ENCODE measurements around the gene PUSL1.

Gene PUSL1

DNA sequence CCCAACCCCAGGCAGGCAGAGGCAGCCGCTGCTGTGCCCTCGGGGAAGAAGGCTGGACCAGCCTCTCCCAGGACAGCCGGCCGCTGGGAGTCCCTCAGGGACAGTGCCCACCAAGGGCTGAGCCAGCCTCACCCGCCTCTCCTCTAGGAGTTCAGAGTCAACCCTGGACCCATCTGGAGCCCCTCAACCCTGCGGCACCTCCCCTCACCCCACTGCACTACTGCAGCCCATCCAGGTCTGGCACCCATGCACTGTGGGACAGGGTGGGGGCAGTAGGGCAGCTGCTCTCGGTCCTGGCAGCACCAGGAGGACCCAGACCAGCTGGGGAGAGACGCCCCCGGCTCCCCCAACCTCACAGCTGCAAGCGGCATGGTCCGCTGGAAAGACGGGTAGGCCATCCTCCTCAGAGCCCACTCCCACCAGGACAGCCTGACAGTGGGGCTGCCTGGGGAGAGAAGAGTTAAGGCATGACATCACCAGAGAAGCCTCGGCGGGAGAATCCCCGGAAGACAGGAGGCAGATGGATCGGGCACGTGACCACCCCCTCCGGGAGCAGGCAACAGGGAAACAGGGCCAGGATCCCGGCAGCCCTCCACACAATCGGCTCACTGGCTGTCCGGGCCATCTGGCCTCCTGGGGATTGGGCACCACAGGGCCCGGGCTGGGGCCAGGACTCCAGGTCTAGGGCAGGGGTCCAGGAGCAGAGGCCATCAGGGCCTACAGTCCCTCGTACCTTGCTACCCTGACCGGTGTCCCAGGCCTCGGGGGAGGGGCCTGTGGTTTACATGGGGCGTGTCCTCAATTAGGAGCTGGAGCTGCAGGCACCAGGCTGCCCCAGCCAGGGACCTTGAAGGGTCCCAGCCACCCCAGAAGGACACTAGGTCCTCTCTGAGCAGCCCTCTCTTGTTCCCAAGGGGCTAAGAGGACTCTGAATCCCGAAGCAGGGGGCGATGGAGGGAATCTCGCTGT is 3.8 kb upstream of the PUSL1 start:
- peak overlapping the region; percentile 27 for H3K4me3 ChIP-seq (ENCODE audit: low read depth, low read length)
- H3K36me3 ChIP-seq (ENCODE audit: control insufficient read depth in 2 of 2, insufficient read depth in 1 of 2, low read length in 2 of 2) = peaks cover 0 to 12% of the 10 kb centered on the region in 2 experiments; a peak in 2 of 3 replicates
- ChIA-PET CTCF (interaction anchor here (0.6 to 0.8 kb wide), 3 partner anchors 15 to 321 kb away, joined by 3 to 4 read pairs (median 3); no protein-coding TSS in a partner anchor), POLR2A (interaction anchor here (0.6 to 1.4 kb wide), 3 partner anchors 13 to 28 kb away, joined by 3 to 7 read pairs (median 4); no protein-coding TSS in a partner anchor)
- no peaks in the 10 kb centered on the region for H3K9me3 ChIP-seq (ENCODE audit: control insufficient read depth, insufficient read depth, low read depth, low read length)
- H3K27ac ChIP-seq (ENCODE audit: extremely low read depth, low read depth, low read length) = peak overlapping the region; percentile 82
- peaks cover 20% of the 10 kb centered on the region for H3K4me1 ChIP-seq (ENCODE audit: control insufficient read depth, insufficient read depth, low read length)
- TF ChIP-seq ZNF501 (tag by site-specific recombination; IDR thresholded peaks at IDR 0.05) (0 out of 2 replicates have a peak, but pooled peaks have one; percentile 66), KLF16 (tag by site-specific recombination; IDR thresholded peaks at IDR 0.05) (peak; percentile 75; the same call in 1 of the 2 replicates), ZNF704 (tag by site-specific recombination; IDR thresholded peaks at IDR 0.05) (no peak), ZNF19 (tag by site-specific recombination; IDR thresholded peaks at IDR 0.05; ENCODE audit: low read depth) (no peak), BCL11B (tag by site-specific recombination; IDR thresholded peaks at IDR 0.05; ENCODE audit: low read depth) (peak; percentile 73), ZNF488 (tag by site-specific recombination; IDR thresholded peaks at IDR 0.05) (no peak), ZBTB20 (tag by site-specific recombination; IDR thresholded peaks at IDR 0.05) (peak; percentile 42; the same call in 1 of the 2 replicates), ZNF391 (tag by site-specific recombination; IDR thresholded peaks at IDR 0.05; ENCODE audit: borderline replicate concordance, low read depth) (peak; percentile 63; the same call in 1 of the 2 replicates), WT1 (tag by site-specific recombination; IDR thresholded peaks at IDR 0.05) (peak; percentile 30; the same call in 1 of the 2 replicates), GLI2 (tag by site-specific recombination; IDR thresholded peaks at IDR 0.05; ENCODE audit: borderline replicate concordance, low read depth) (no peak), ZNF311 (tag by site-specific recombination; IDR thresholded peaks at IDR 0.05; ENCODE audit: borderline replicate concordance) (no peak), ZNF214 (tag by site-specific recombination; IDR thresholded peaks at IDR 0.05; ENCODE audit: borderline replicate concordance) (no peak), MZF1 (tag by site-specific recombination; IDR thresholded peaks at IDR 0.05; ENCODE audit: borderline replicate concordance) (no peak), ZFP37 (tag by site-specific recombination; IDR thresholded peaks at IDR 0.05) (no peak), SP2 (tag by site-specific recombination; IDR thresholded peaks at IDR 0.05) (peak; percentile 72), ZXDB (tag by site-specific recombination; IDR thresholded peaks at IDR 0.05) (peak; percentile 91), ZSCAN4 (tag by site-specific recombination; IDR thresholded peaks at IDR 0.05) (no peak), ZNF792 (tag by site-specific recombination; IDR thresholded peaks at IDR 0.05) (no peak), GFI1B (tag by site-specific recombination; IDR thresholded peaks at IDR 0.05) (no peak), ZNF658 (tag by site-specific recombination; IDR thresholded peaks at IDR 0.05) (no peak)
- TF ChIP-seq, protein P1, sequence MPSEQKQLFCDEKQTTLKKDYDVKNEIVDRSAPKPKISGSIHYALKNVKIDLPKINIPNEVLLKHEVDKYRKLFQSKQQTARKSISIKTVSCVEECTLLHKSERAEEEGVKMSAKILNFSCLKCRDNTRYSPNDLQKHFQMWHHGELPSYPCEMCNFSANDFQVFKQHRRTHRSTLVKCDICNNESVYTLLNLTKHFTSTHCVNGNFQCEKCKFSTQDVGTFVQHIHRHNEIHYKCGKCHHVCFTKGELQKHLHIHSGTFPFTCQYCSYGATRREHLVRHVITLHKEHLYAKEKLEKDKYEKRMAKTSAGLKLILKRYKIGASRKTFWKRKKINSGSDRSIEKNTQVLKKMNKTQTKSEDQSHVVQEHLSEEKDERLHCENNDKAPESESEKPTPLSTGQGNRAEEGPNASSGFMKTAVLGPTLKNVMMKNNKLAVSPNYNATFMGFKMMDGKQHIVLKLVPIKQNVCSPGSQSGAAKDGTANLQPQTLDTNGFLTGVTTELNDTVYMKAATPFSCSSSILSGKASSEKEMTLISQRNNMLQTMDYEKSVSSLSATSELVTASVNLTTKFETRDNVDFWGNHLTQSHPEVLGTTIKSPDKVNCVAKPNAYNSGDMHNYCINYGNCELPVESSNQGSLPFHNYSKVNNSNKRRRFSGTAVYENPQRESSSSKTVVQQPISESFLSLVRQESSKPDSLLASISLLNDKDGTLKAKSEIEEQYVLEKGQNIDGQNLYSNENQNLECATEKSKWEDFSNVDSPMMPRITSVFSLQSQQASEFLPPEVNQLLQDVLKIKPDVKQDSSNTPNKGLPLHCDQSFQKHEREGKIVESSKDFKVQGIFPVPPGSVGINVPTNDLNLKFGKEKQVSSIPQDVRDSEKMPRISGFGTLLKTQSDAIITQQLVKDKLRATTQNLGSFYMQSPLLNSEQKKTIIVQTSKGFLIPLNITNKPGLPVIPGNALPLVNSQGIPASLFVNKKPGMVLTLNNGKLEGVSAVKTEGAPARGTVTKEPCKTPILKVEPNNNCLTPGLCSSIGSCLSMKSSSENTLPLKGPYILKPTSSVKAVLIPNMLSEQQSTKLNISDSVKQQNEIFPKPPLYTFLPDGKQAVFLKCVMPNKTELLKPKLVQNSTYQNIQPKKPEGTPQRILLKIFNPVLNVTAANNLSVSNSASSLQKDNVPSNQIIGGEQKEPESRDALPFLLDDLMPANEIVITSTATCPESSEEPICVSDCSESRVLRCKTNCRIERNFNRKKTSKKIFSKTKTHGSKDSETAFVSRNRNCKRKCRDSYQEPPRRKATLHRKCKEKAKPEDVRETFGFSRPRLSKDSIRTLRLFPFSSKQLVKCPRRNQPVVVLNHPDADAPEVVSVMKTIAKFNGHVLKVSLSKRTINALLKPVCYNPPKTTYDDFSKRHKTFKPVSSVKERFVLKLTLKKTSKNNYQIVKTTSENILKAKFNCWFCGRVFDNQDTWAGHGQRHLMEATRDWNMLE (tag by site-specific recombination; conservative IDR thresholded peaks at IDR 0.05; ENCODE audit: low read depth) = no peak
- TF ChIP-seq, protein P2, sequence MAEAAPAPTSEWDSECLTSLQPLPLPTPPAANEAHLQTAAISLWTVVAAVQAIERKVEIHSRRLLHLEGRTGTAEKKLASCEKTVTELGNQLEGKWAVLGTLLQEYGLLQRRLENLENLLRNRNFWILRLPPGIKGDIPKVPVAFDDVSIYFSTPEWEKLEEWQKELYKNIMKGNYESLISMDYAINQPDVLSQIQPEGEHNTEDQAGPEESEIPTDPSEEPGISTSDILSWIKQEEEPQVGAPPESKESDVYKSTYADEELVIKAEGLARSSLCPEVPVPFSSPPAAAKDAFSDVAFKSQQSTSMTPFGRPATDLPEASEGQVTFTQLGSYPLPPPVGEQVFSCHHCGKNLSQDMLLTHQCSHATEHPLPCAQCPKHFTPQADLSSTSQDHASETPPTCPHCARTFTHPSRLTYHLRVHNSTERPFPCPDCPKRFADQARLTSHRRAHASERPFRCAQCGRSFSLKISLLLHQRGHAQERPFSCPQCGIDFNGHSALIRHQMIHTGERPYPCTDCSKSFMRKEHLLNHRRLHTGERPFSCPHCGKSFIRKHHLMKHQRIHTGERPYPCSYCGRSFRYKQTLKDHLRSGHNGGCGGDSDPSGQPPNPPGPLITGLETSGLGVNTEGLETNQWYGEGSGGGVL (tag by site-specific recombination; IDR thresholded peaks at IDR 0.05) = peak; percentile 66
- TF ChIP-seq, protein P3, sequence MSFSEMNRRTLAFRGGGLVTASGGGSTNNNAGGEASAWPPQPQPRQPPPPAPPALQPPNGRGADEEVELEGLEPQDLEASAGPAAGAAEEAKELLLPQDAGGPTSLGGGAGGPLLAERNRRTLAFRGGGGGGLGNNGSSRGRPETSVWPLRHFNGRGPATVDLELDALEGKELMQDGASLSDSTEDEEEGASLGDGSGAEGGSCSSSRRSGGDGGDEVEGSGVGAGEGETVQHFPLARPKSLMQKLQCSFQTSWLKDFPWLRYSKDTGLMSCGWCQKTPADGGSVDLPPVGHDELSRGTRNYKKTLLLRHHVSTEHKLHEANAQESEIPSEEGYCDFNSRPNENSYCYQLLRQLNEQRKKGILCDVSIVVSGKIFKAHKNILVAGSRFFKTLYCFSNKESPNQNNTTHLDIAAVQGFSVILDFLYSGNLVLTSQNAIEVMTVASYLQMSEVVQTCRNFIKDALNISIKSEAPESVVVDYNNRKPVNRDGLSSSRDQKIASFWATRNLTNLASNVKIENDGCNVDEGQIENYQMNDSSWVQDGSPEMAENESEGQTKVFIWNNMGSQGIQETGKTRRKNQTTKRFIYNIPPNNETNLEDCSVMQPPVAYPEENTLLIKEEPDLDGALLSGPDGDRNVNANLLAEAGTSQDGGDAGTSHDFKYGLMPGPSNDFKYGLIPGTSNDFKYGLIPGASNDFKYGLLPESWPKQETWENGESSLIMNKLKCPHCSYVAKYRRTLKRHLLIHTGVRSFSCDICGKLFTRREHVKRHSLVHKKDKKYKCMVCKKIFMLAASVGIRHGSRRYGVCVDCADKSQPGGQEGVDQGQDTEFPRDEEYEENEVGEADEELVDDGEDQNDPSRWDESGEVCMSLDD (tag by site-specific recombination; IDR thresholded peaks at IDR 0.05) = no peak; the same call in none of the 2 replicates

Data from HEK293 (cell line).